Activated naive CD4-positive, alpha-beta T cell treated with anti-CD3 and anti-CD28 coated beads, Interleukin-2, amount 10 ng/mL, durations not matched to agents 7 days and 5 days (primary cell): ENCODE data around the gene GALNT18.
A peak's percentile ranks its signal among the peaks of the same experiment; 100 is the strongest.

Experiments
- CTCF ChIA-PET: fragments of 350-600 bp; sonication (Branson Sonifier 250); formaldehyde crosslinking; loops from one replicate; lab custom pipeline; 2021; ENCODE audit warnings: antibody characterized with exemption; lab: Charles Lee
- DNase-seq: peaks from one replicate; pipeline ENCODE4 v3.0.0-alpha.2; 2020
- H3K27ac Mint-ChIP-seq: one replicate; pipeline ENCODE4 v1.8.0; 2021; ENCODE audit warnings: mild to moderate bottlenecking, moderate library complexity, mixed read lengths
- H3K27me3 Mint-ChIP-seq: one replicate; pipeline ENCODE4 v1.8.0; 2021; ENCODE audit warnings: mild to moderate bottlenecking, mixed read lengths
- H3K36me3 Mint-ChIP-seq: one replicate; pipeline ENCODE4 v1.8.0; 2021; ENCODE audit warnings: mixed read lengths
- H3K4me1 Mint-ChIP-seq: one replicate; pipeline ENCODE4 v1.8.0; 2021; ENCODE audit warnings: mixed read lengths
- H3K4me3 Mint-ChIP-seq: one replicate; pipeline ENCODE4 v1.8.0; 2021; ENCODE audit warnings: mild to moderate bottlenecking, moderate library complexity, mixed read lengths
- H3K9me3 Mint-ChIP-seq: one replicate; pipeline ENCODE4 v1.8.0; 2021; ENCODE audit warnings: mixed read lengths

The GALNT18 gene

DNA sequence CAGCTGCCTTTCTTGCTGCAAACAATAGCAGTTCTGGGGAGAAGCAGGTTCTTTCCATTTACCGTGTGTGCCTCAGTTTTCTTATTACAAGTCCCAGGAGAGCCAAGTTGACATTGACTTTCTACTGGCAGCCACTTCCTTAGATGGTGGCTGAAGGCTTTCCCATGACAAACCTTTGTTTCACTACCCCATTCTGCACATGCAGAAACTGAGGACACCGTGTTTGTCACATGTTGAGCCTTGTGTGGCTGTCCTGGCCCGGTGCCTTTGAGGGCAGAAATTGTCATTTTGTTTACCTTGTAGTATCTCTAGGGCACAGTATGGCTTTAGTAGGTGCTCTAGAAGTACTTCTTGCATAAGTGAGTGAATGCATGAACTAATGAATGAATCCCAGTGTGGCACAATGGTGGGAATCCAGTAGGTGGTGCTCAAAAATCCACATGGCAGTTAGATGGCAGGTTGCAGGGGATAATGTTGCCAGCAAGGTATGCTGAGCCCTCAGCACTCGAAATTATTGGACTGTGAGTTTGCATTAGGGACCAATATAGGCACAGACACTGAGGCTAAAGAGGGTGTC is 370.3 kb downstream of the GALNT18 start:
- Mint-ChIP-seq H3K27me3 (peaks cover 16% of the 10 kb centered on the region), H3K27ac (no peak overlapping the region), H3K9me3 (peaks cover 10% of the 10 kb centered on the region), H3K36me3 (peaks cover 4% of the 10 kb centered on the region), H3K4me3 (no peak overlapping the region), H3K4me1 (no peaks in the 10 kb centered on the region)
- no peak for DNase-seq
- CTCF ChIA-PET: no interaction called here

GRCh38 chr11:11250470-11250869 is 371.3 kb downstream of the GALNT18 start:
- H3K36me3 Mint-ChIP-seq: peaks cover 6% of the 10 kb centered on the region
- peaks cover 13% of the 10 kb centered on the region for H3K9me3 Mint-ChIP-seq
- no peak overlapping the region for H3K4me3 Mint-ChIP-seq
- H3K27me3 Mint-ChIP-seq: peaks cover 12% of the 10 kb centered on the region
- no peaks in the 10 kb centered on the region for H3K4me1 Mint-ChIP-seq
- CTCF ChIA-PET: no interaction called here
- H3K27ac Mint-ChIP-seq: no peak overlapping the region
- DNase-seq: no peak

DNA sequence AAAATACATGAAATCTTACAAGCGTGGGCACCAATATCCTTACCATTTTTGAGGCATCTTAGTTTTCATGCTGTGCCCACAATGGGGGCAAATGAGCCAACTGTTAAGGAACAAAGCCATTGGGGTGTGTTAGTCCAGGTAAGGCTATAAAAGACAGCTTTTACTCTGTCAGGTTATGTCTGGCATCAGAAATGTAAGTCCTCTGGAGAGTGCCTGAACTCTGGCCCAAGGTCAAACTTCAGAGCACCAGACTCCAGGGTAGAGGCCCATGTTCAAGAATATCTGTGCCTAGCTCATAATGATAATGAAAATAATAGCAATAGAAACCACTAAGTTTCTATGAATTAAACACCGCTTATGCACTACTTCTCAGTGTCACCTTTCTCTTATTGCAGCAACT is 374.2 kb downstream of the GALNT18 start:
- CTCF ChIA-PET: interaction anchor here (0.8 kb wide), 1 partner anchor 209 kb away, joined by 3 read pairs; no protein-coding TSS in a partner anchor
- Mint-ChIP-seq H3K9me3 (peaks cover 13% of the 10 kb centered on the region), H3K36me3 (peaks cover 6% of the 10 kb centered on the region), H3K27me3 (peaks cover 5% of the 10 kb centered on the region), H3K27ac (no peak overlapping the region), H3K4me3 (no peak overlapping the region), H3K4me1 (no peaks in the 10 kb centered on the region)
- DNase-seq: no peak

- H3K36me3 Mint-ChIP-seq: peaks cover 6% of the 10 kb centered on the region
- CTCF ChIA-PET: interaction anchor here (0.8 kb wide), 1 partner anchor 208 kb away, joined by 3 read pairs; no protein-coding TSS in a partner anchor
- peaks cover 5% of the 10 kb centered on the region for H3K27me3 Mint-ChIP-seq
- no peak for DNase-seq
- peak overlapping the region; percentile 33 for H3K4me3 Mint-ChIP-seq
- H3K4me1 Mint-ChIP-seq: no peaks in the 10 kb centered on the region
- peaks cover 13% of the 10 kb centered on the region for H3K9me3 Mint-ChIP-seq
- H3K27ac Mint-ChIP-seq: peak overlapping the region; percentile 20
These were observed 374.7 kb downstream of the GALNT18 start for GRCh38 chr11:11247086-11247485.

DNA sequence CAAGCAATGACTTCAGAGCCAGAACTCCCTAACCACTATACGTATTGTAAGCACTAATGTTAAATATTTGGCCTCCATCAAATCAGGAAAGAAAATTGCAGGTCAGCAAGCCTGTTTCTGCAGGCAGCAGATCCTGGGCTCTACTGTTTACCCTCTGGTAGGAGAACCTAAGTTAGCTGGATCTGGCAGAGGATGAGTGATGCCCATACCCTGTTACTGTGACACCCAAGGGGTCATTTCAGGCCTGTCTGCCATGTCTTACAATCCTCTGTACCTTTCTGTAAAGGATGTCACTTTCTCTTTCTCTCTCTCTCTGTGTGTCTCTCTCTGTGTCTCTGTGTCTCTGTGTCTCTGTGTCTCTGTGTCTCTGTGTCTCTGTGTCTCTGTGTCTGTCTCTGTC is 375.6 kb downstream of the GALNT18 start:
- CTCF ChIA-PET: no interaction called here
- no peak for DNase-seq
- H3K4me1 Mint-ChIP-seq: no peaks in the 10 kb centered on the region
- H3K36me3 Mint-ChIP-seq: peaks cover 6% of the 10 kb centered on the region
- H3K4me3 Mint-ChIP-seq: no peak overlapping the region
- H3K9me3 Mint-ChIP-seq: peaks cover 13% of the 10 kb centered on the region
- peaks cover 5% of the 10 kb centered on the region for H3K27me3 Mint-ChIP-seq
- peak overlapping the region; percentile 62 for H3K27ac Mint-ChIP-seq

GRCh38 chr11:11245453-11245852 is 376.4 kb downstream of the GALNT18 start:
- H3K27ac Mint-ChIP-seq: no peak overlapping the region
- no peak for DNase-seq
- CTCF ChIA-PET: no interaction called here

DNA sequence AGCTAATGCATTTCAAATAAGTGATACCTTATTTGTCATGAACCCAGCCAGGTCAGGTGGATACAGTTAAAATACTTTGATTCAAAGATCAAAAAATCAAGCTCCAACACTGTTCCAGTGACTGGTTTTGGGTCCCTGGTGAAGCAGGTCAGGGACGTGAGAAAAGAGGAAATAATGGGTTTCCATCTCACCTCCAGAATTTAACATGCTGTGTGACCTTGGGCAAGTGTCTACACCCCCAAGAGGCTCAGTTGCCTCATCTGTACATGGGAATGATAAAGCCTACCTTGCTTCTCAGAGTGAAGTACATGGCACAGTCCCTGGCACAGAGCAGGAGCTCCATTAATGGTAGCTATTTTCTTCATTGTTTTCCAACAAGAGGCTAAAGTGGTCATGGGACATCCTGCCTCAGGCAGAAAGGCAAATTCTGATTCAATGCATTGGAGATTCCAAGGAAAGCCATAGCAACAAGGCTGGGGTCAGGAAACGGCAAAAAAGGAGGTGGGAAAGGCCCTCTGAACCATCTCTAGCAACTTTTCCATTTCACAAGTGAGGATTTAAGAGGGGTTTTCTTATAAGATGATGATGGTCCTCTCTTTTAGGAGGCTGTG is 377.2 kb downstream of the GALNT18 start:
- CTCF ChIA-PET: no interaction called here
- no peaks in the 10 kb centered on the region for H3K4me1 Mint-ChIP-seq
- no peak for DNase-seq
- H3K36me3 Mint-ChIP-seq: peaks cover 6% of the 10 kb centered on the region
- no peak overlapping the region for H3K4me3 Mint-ChIP-seq
- H3K27ac Mint-ChIP-seq: no peak overlapping the region
- peaks cover 5% of the 10 kb centered on the region for H3K27me3 Mint-ChIP-seq
- H3K9me3 Mint-ChIP-seq: peaks cover 13% of the 10 kb centered on the region

More at GRCh38 chr11:11245453-11245852, 376.4 kb downstream of the GALNT18 start:
- peaks cover 5% of the 10 kb centered on the region for H3K27me3 Mint-ChIP-seq
- peaks cover 6% of the 10 kb centered on the region for H3K36me3 Mint-ChIP-seq
- no peaks in the 10 kb centered on the region for H3K4me1 Mint-ChIP-seq
- H3K9me3 Mint-ChIP-seq: peaks cover 13% of the 10 kb centered on the region
- H3K4me3 Mint-ChIP-seq: no peak overlapping the region

DNA sequence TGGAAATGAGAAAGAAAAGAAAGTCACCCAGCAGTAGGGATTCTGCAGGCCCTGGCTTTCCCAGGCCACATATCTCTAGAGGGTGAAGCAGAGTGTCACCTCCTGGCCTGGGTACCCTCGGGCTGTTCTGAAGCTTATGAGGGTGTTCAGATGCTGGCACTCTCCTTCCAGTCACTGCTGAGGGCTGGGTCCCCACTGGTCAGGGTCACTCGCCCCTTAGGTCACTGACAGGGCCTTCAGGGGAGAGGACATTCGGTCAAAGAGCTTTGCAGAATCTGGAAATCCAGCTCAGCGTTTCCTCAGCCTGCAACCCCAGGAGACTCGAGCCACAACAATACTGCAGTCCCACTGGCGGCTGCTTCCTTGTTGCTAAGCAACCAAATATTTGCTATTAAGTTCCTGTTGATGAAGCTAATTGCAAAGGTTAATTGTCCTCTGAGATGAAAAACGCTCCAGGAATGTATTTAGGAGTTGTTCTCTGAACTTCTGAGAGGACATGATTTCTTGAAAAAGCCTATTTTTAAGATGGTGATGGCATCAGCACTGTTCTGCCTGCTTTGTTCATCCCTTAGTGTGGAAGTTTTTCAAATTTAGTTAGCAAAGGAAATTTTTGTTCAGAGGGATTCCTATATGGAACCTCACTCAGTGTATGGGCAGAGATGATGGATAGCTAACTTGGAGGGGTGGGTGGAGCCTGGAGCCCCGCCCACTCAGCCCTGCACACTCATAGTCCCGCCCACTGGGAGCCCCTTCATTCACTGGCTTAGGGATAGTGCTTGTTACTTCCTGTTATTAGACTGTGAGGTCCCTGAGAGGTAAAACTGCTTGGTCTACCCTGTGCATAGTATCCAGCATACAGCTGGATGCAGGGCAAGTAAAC is 378.0 kb downstream of the GALNT18 start:
- Mint-ChIP-seq H3K4me3 (no peak overlapping the region), H3K4me1 (no peaks in the 10 kb centered on the region), H3K27me3 (peaks cover 5% of the 10 kb centered on the region), H3K36me3 (peaks cover 6% of the 10 kb centered on the region), H3K9me3 (peaks cover 13% of the 10 kb centered on the region), H3K27ac (no peak overlapping the region)
- no peak for DNase-seq
- CTCF ChIA-PET: no interaction called here

- no peak for DNase-seq
- Mint-ChIP-seq H3K9me3 (peaks cover 13% of the 10 kb centered on the region), H3K4me3 (no peak overlapping the region), H3K4me1 (no peaks in the 10 kb centered on the region), H3K36me3 (peaks cover 6% of the 10 kb centered on the region), H3K27ac (no peak overlapping the region), H3K27me3 (peaks cover 5% of the 10 kb centered on the region)
- CTCF ChIA-PET: no interaction called here
These were observed 378.6 kb downstream of the GALNT18 start for GRCh38 chr11:11243209-11243589.

- Mint-ChIP-seq H3K36me3 (peaks cover under 1% of the 10 kb centered on the region), H3K27ac (no peak overlapping the region), H3K27me3 (no peaks in the 10 kb centered on the region), H3K9me3 (peaks cover 1% of the 10 kb centered on the region), H3K4me3 (no peak overlapping the region), H3K4me1 (no peaks in the 10 kb centered on the region)
- CTCF ChIA-PET: no interaction called here
- DNase-seq: no peak
These were observed 380.5 kb downstream of the GALNT18 start for GRCh38 chr11:11241284-11241683.

GRCh38 chr11:11239959-11240358 is 381.8 kb downstream of the GALNT18 start:
- CTCF ChIA-PET: no interaction called here
- Mint-ChIP-seq H3K4me1 (no peaks in the 10 kb centered on the region), H3K4me3 (no peak overlapping the region), H3K27me3 (no peaks in the 10 kb centered on the region), H3K27ac (no peak overlapping the region), H3K36me3 (no peaks in the 10 kb centered on the region), H3K9me3 (no peaks in the 10 kb centered on the region)
- DNase-seq: no peak

GRCh38 chr11:11237070-11237832 is 384.6 kb downstream of the GALNT18 start:
- H3K27ac Mint-ChIP-seq: no peak overlapping the region
- H3K36me3 Mint-ChIP-seq: no peaks in the 10 kb centered on the region
- H3K27me3 Mint-ChIP-seq: no peaks in the 10 kb centered on the region
- H3K9me3 Mint-ChIP-seq: no peaks in the 10 kb centered on the region
- H3K4me3 Mint-ChIP-seq: no peak overlapping the region
- DNase-seq: no peak
- no peaks in the 10 kb centered on the region for H3K4me1 Mint-ChIP-seq
- CTCF ChIA-PET: interaction anchor here (1.4 kb wide), 1 partner anchor 29 kb away, joined by 3 read pairs; no protein-coding TSS in a partner anchor

GRCh38 chr11:11236498-11237059 is 385.2 kb downstream of the GALNT18 start:
- Mint-ChIP-seq H3K4me1 (no peaks in the 10 kb centered on the region), H3K4me3 (no peak overlapping the region), H3K27me3 (peaks cover 1% of the 10 kb centered on the region), H3K9me3 (no peaks in the 10 kb centered on the region), H3K36me3 (no peaks in the 10 kb centered on the region), H3K27ac (no peak overlapping the region)
- no peak for DNase-seq
- CTCF ChIA-PET: interaction anchor here (0.8 to 1.4 kb wide), 2 partner anchors 30 to 208 kb away, joined by 3 read pairs; no protein-coding TSS in a partner anchor
